ENCODE data around the gene AFAP1.
"Not testable (repeated sequence)": the region's sequence is repeated elsewhere in the genome, so short reads cannot be mapped to it uniquely, and the experiment has no call there.

The AFAP1 gene

DNA sequence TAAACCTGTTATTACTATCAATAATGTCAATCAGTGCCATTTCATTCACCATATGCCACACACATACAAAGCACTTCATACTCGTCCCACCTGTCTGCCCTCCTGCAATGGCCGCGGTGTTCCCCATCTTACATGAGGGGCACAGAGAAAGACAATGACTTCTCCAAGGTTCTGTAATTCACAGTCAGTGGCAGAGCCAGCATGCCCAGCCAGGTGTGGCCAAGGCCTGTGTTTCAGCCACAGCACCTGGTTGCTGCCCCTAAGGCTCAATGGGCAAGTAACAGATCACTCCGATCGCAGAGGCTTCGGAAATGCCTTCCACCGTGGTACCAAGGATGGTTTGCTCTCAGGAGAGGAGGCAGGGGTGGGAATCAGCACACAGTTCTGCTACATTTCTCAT is 10.9 kb downstream of the AFAP1 start:
- DNase-seq (ENCODE audit: low read depth in 2 of 2) = no peak
- no peak for TF ChIP-seq CTCF (IDR thresholded peaks at IDR 0.05; ENCODE audit: low read depth, low read length)
- no peak overlapping the region for H3K4me3 ChIP-seq (replicated peaks in 1 of 2; ENCODE audit: low read depth in 2 of 2, low read length in 2 of 2)

DNA sequence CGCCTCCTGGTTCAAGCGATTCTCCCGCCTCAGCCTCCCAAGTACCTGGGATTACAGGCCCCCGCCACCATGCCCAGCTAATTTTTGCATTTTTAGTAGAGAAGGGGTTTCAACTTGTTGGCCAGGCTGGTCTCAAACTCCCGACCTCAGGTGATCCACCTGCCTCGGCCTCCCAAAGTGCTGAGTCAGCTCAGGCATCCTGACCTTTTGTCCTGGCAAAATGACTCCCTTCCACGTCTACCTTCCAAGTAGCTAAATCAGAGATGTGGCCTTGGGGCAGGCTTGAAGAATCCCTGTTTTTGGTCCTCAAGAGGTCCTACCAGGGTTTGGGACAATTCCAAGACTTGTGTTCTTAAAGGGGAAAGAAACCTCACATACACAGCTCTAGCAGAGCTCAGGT is 12.8 kb downstream of the AFAP1 start:
- H3K4me3 ChIP-seq (replicated peaks in 1 of 2; ENCODE audit: low read depth in 2 of 2, low read length in 2 of 2) = no peak overlapping the region
- no peak for DNase-seq (ENCODE audit: low read depth in 2 of 2)
- no peak for TF ChIP-seq CTCF (IDR thresholded peaks at IDR 0.05; ENCODE audit: low read depth, low read length)

GRCh38 chr4:7924570-7924969 is 15.1 kb downstream of the AFAP1 start:
- H3K4me3 ChIP-seq (replicated peaks in 1 of 2; ENCODE audit: low read depth in 2 of 2, low read length in 2 of 2) = no peak overlapping the region
- no peak for DNase-seq (ENCODE audit: low read depth in 2 of 2)
- TF ChIP-seq CTCF (IDR thresholded peaks at IDR 0.05; ENCODE audit: low read depth, low read length) = no peak

GRCh38 chr4:7924163-7924562 is 15.5 kb downstream of the AFAP1 start:
- TF ChIP-seq CTCF (IDR thresholded peaks at IDR 0.05; ENCODE audit: low read depth, low read length) = no peak
- DNase-seq (ENCODE audit: low read depth in 2 of 2) = no peak
- H3K4me3 ChIP-seq (replicated peaks in 1 of 2; ENCODE audit: low read depth in 2 of 2, low read length in 2 of 2) = no peak overlapping the region

DNA sequence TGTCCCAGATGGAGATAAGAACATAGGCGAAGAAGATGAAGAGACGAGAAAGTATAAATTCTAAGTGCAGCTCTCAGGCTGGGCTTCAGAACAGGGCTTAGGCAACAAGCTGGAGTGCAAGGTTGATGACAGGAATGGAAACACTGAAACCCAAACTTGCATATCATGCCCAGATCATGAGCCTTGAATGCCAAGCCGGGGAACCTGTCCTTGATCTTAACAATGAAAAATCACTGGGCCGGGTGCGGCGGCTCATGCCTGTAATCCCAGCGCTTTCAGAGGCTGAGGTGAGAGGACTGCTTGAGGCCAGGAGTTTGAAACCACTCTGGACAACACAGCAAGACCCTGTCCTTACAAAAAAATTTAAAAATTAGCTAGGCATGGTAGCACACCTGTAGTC is 17.2 kb downstream of the AFAP1 start:
- no peak for DNase-seq (ENCODE audit: low read depth in 2 of 2)
- no peak for TF ChIP-seq CTCF (IDR thresholded peaks at IDR 0.05; ENCODE audit: low read depth, low read length)
- no peak overlapping the region for H3K4me3 ChIP-seq (replicated peaks in 1 of 2; ENCODE audit: low read depth in 2 of 2, low read length in 2 of 2)

DNA sequence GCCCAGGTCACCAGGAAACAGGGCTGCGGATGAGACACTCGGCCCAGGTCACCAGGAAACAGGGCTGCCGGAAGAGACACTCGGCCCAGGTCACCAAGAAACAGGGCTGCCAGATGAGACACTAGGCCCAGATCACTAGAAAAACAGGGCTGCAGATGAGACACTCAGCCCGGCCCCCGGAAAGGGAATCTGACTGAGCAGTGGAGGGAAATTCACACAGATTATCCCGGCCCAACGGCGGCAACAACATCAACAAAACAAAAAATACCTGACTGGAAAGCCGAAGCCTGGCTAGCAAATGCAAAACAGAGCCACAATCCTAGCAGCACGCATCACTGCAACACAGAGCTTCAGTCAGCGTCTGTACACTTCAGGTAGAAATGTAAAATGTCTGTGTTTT is 20.7 kb downstream of the AFAP1 start:
- no peak for DNase-seq (ENCODE audit: low read depth in 2 of 2)
- no peak for TF ChIP-seq CTCF (IDR thresholded peaks at IDR 0.05; ENCODE audit: low read depth, low read length)
- no peak overlapping the region for H3K4me3 ChIP-seq (replicated peaks in 1 of 2; ENCODE audit: low read depth in 2 of 2, low read length in 2 of 2)

DNA sequence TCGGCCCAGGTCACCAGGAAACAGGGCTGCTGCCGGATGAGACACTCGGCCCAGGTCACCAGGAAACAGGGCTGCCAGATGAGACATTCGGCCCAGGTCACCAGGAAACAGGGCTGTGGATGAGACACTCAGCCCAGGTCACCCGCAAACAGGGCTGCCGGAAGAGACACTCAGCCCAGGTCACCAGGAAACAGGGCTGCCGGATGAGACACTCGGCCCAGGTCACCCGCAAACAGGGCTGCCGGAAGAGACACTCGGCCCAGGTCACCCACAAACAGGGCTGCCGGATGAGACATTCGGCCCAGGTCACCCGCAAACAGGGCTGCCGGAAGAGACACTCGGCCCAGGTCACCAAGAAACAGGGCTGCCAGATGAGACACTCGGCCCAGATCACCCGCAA is 21.5 kb downstream of the AFAP1 start:
- H3K4me3 ChIP-seq (replicated peaks in 1 of 2; ENCODE audit: low read depth in 2 of 2, low read length in 2 of 2); DNase-seq (ENCODE audit: low read depth in 2 of 2): not testable (repeated sequence)
